Bronchial epithelial cell (primary cell): ENCODE data around the gene HHIPL1. TPM values are rescaled to one million over a fixed set of nuclear protein-coding genes. Genes with fewer than 3 reads are reported as not detected.

ENCODE experiments used
- DNase-seq: peaks from one replicate; pipeline ENCODE4 v3.0.0-alpha.2; 2010; ENCODE audit warnings: low read depth
- FAIRE-seq: peaks from 2 replicates; lab custom pipeline; 2011; peaks lifted over from hg19 to GRCh38; lab: Jason Lieb, UNC
- H3K27me3 ChIP-seq: 2 replicates; pipeline ENCODE4 v1.5.1; 2011; ENCODE audit warnings: low read length; ENCODE audit not compliant: control insufficient read depth, insufficient read depth
- H3K36me3 ChIP-seq: 2 replicates; pipeline ENCODE4 v1.5.1; 2011; ENCODE audit warnings: low read length; ENCODE audit not compliant: control insufficient read depth, insufficient read depth
- H3K4me3 ChIP-seq: 2 replicates; pipeline ENCODE4 v1.5.1; 2011; ENCODE audit warnings: mild to moderate bottlenecking, low read depth, low read length, control low read depth
- CTCF ChIP-seq: IDR thresholded peaks from 2 replicates; pipeline ENCODE4 v1.5.1; 2011; ENCODE audit warnings: mild to moderate bottlenecking, moderate library complexity, low read length, control low read depth, inconsistent platforms; ENCODE audit not compliant: insufficient read depth, severe bottlenecking
- total RNA-seq: library from RNA; depleted of rRNA; stranded (reverse); fragments of >200 nt; gene quantifications from 2 replicates; pipeline ENCODE4 v1.2.1, GENCODE V29; 2014

The HHIPL1 gene
- total RNA-seq, 1 donor from 2014 or later, result 0.53 TPM

GRCh38 chr14:99624024-99624423 is 20.9 kb upstream of the HHIPL1 start:
- DNase-seq (no peak), FAIRE-seq (no peak)
- no peak overlapping the region for H3K4me3 ChIP-seq
- no peaks in the 10 kb centered on the region for H3K27me3 ChIP-seq
- no peaks in the 10 kb centered on the region for H3K36me3 ChIP-seq
- no peak for TF ChIP-seq CTCF

- Histone ChIP-seq H3K4me3 (no peak overlapping the region), H3K36me3 (no peaks in the 10 kb centered on the region), H3K27me3 (no peaks in the 10 kb centered on the region)
- DNase-seq, result no peak
- no peak for FAIRE-seq
- TF ChIP-seq CTCF, result no peak
Measured at GRCh38 chr14:99624971-99625370, 20.0 kb upstream of the HHIPL1 start.

- DNase-seq, result no peak
- FAIRE-seq, result no peak
- Histone ChIP-seq H3K36me3 (no peaks in the 10 kb centered on the region), H3K27me3 (no peaks in the 10 kb centered on the region), H3K4me3 (no peak overlapping the region)
- TF ChIP-seq CTCF, result no peak
Measured at GRCh38 chr14:99625476-99625875, 19.5 kb upstream of the HHIPL1 start.

GRCh38 chr14:99626041-99626648 is 18.8 kb upstream of the HHIPL1 start:
- TF ChIP-seq CTCF, result no peak
- H3K27me3 ChIP-seq, result no peaks in the 10 kb centered on the region
- FAIRE-seq, result no peak
- no peak for DNase-seq
- H3K36me3 ChIP-seq, result no peaks in the 10 kb centered on the region
- no peak overlapping the region for H3K4me3 ChIP-seq

GRCh38 chr14:99627100-99627499 is 17.8 kb upstream of the HHIPL1 start:
- Histone ChIP-seq H3K36me3 (no peaks in the 10 kb centered on the region), H3K4me3 (no peak overlapping the region), H3K27me3 (no peaks in the 10 kb centered on the region)
- no peak for TF ChIP-seq CTCF
- DNase-seq, result no peak
- no peak for FAIRE-seq
